B cell (primary cell): ENCODE measurements around the gene P2RY6.

ENCODE experiments used
- CTCF ChIP-seq: fragments of 200-600 bp; IDR thresholded peaks from one replicate; pipeline ENCODE4 v1.8.0; 2022; ENCODE audit warnings: antibody characterized with exemption, mild to moderate bottlenecking
- EZH2 ChIP-seq: IDR thresholded peaks from 2 replicates; pipeline ENCODE4 v1.6.1; 2012; ENCODE audit warnings: borderline replicate concordance, low read depth, mild to moderate bottlenecking, moderate library complexity, low read length; ENCODE audit not compliant: insufficient read depth, poor library complexity, severe bottlenecking

- TF ChIP-seq CTCF (no peak), EZH2 (no peak)
Measured at GRCh38 chr11:73252577-73253191, 19.5 kb upstream of the P2RY6 start.
